K562 (cell line): Measurements from ENCODE around the gene ASB13. TPM values are rescaled to one million over a fixed set of nuclear protein-coding genes. Genes with fewer than 3 reads are reported as not detected.

ENCODE experiments used
- ATAC-seq: fragments of 200-7000 bp; cut with Tn5 transposase; 3 replicates; pipeline ENCODE4 v1.9.1; 2020; ENCODE audit warnings: moderate library complexity
- BruUV-seq: library from RNA; stranded (reverse); fragments of 400-500 nt; replicated peaks from 2 replicates; lab custom pipeline; 2021; lab: Mats Ljungman, UMichigan
- CTCF ChIA-PET: fragments of 300-600 bp; formaldehyde crosslinking; extraction: SDS; loops from one replicate; lab custom pipeline; 2021; ENCODE audit warnings: low intra/inter-chr PET ratio; lab: Yijun Ruan, JAX
- POLR2A ChIA-PET: fragments of 300-600, 350-650 bp; sonication (Branson Sonifier 250); formaldehyde crosslinking; extraction: SDS; loops from one replicate; lab custom pipeline; 2021; ENCODE audit warnings: antibody characterized with exemption, inconsistent platforms; lab: Yijun Ruan, JAX
- DNase-seq, 4 experiments: peaks; one replicate each; pipeline versions ENCODE4 v3.0.0 to v3.0.0-alpha.2; 2011 to 2018; ENCODE audit warnings: low spot score in 3 of 4, mixed read lengths in 3 of 4; ENCODE audit errors: extremely low read depth in 1 of 4
- FAIRE-seq: peaks from 2 replicates; lab custom pipeline; 2011; peaks lifted over from hg19 to GRCh38; lab: Jason Lieb, UNC
- H2AFZ ChIP-seq: 2 replicates; pipeline ENCODE4 v1.6.0; 2011; ENCODE audit warnings: low read depth, low read length, control low read depth, inconsistent platforms
- H3K27ac ChIP-seq: fragments of 200-600 bp; 3 replicates; pipeline ENCODE4 v1.8.0; 2011; ENCODE audit warnings: low read depth, mild to moderate bottlenecking, control low read depth, inconsistent platforms, low read length, moderate library complexity, mixed read lengths; ENCODE audit errors: extremely low read depth
- H3K27me3 ChIP-seq, 2 experiments: fragments of 300-600 bp in 1 of 2; 2 replicates in 1 of 2; 3 replicates in 1 of 2; pipeline versions ENCODE4 v1.6.0 to v1.8.0; 2011; ENCODE audit warnings: inconsistent platforms in 2 of 2, low read length in 2 of 2, mild to moderate bottlenecking in 1 of 2, mixed read lengths in 1 of 2, moderate library complexity in 1 of 2; ENCODE audit not compliant: control insufficient read depth in 2 of 2, insufficient read depth in 2 of 2
- H3K36me3 ChIP-seq: fragments of 300-600 bp; 3 replicates; pipeline ENCODE4 v1.8.0; 2011; ENCODE audit warnings: mild to moderate bottlenecking, low read length, inconsistent platforms; ENCODE audit not compliant: control insufficient read depth, insufficient read depth
- H3K4me1 ChIP-seq, 2 experiments: fragments of 200-600 bp in 1 of 2; replicated peaks in 1 of 2; 2 replicates in 1 of 2; 3 replicates in 1 of 2; pipeline versions ENCODE4 v1.5.1 to v1.8.0; 2011; ENCODE audit warnings: inconsistent platforms in 2 of 2, low read length in 2 of 2, mild to moderate bottlenecking in 1 of 2, mixed read lengths in 1 of 2, moderate library complexity in 1 of 2; ENCODE audit not compliant: control insufficient read depth in 2 of 2, insufficient read depth in 2 of 2
- H3K4me2 ChIP-seq: 2 replicates; pipeline ENCODE4 v1.6.1; 2011; ENCODE audit warnings: low read length, control low read depth, inconsistent platforms, mixed read lengths; ENCODE audit not compliant: insufficient read depth
- H3K4me3 ChIP-seq: fragments of 200-600 bp; sonication (generic), shearing (Covaris generic); 2 replicates; pipeline ENCODE4 v1.5.1; 2016; ENCODE audit warnings: control low read depth, inconsistent platforms
- H3K79me2 ChIP-seq: fragments of 200-600 bp; 3 replicates; pipeline ENCODE4 v1.8.0; 2011; ENCODE audit warnings: low read length, inconsistent platforms; ENCODE audit not compliant: control insufficient read depth, insufficient read depth
- H3K9ac ChIP-seq, 2 experiments: 2 replicates each; pipeline versions ENCODE4 v1.6.0 to v1.6.1; 2011; ENCODE audit warnings: low read depth in 2 of 2, low read length in 2 of 2, control low read depth in 1 of 2, inconsistent platforms in 1 of 2, mild to moderate bottlenecking in 1 of 2, mixed read lengths in 1 of 2; ENCODE audit not compliant: insufficient read depth in 1 of 2
- H3K9me1 ChIP-seq: one replicate; pipeline ENCODE4 v1.6.0; 2011; ENCODE audit warnings: inconsistent platforms, mild to moderate bottlenecking, low read length, moderate library complexity; ENCODE audit not compliant: control insufficient read depth, insufficient read depth
- H3K9me3 ChIP-seq: replicated peaks from 2 replicates; pipeline ENCODE4 v1.5.1; 2011; ENCODE audit warnings: low read depth, low read length, inconsistent platforms; ENCODE audit not compliant: control insufficient read depth, insufficient read depth
- H4K20me1 ChIP-seq: replicated peaks from 2 replicates; pipeline ENCODE4 v1.6.1; 2011; ENCODE audit warnings: low read length, inconsistent platforms, mixed read lengths; ENCODE audit not compliant: control insufficient read depth, insufficient read depth
- CREM ChIP-seq: IDR thresholded peaks from 2 replicates; pipeline ENCODE4 v1.6.1; 2014; ENCODE audit warnings: antibody characterized with exemption, low read depth
- DPF2 ChIP-seq: fragments of 450-650 bp; IDR thresholded peaks from 2 replicates; pipeline ENCODE4 v1.6.1; 2016
- ELF1 ChIP-seq: fragments of 200-800 bp; sonication (Bioruptor generic); IDR thresholded peaks from 2 replicates; pipeline ENCODE4 v1.6.1; 2016; ENCODE audit warnings: missing genetic modification characterization, missing compliant biosample characterization
- FOXK2 ChIP-seq, 2 experiments: fragments of 450-650 bp; IDR thresholded peaks in 1 of 2; conservative IDR thresholded peaks in 1 of 2; 2 replicates each; pipeline ENCODE4 v1.6.1; 2016; ENCODE audit warnings: low read depth in 2 of 2, mild to moderate bottlenecking in 1 of 2
- MED1 ChIP-seq: sonication (generic); formaldehyde crosslinking; IDR thresholded peaks from 2 replicates; pipeline ENCODE4 v1.8.1; 2023; ENCODE audit warnings: missing genetic modification reagents, borderline replicate concordance
- RCOR1 ChIP-seq, 2 experiments: IDR thresholded peaks; 2 replicates each; pipeline ENCODE4 v1.6.1; 2012; ENCODE audit warnings: low read depth in 2 of 2, low read length in 2 of 2, borderline replicate concordance in 1 of 2, improper control_type of control experiment in 1 of 2
- SP1 ChIP-seq: sonication (generic); formaldehyde crosslinking; IDR thresholded peaks from 2 replicates; pipeline ENCODE4 v1.8.1; 2022; ENCODE audit warnings: mild to moderate bottlenecking, missing genetic modification reagents
- SRSF1 ChIP-seq: fragments of 200-400 bp; formaldehyde crosslinking; IDR thresholded peaks from 2 replicates; pipeline ENCODE4 v1.6.1; 2017; ENCODE audit warnings: mild to moderate bottlenecking, low read depth, low read length, moderate library complexity
- TAF1 ChIP-seq: IDR thresholded peaks from 2 replicates; pipeline ENCODE4 v1.6.1; 2011; ENCODE audit warnings: mild to moderate bottlenecking, low read length, moderate library complexity; ENCODE audit not compliant: insufficient read depth, control insufficient read depth, severe bottlenecking; ENCODE audit errors: extremely low read depth
- TAL1 ChIP-seq: fragments of 450-650 bp; IDR thresholded peaks from 2 replicates; pipeline ENCODE4 v1.6.1; 2016; ENCODE audit warnings: mild to moderate bottlenecking
- YY1 ChIP-seq, 3 experiments: IDR thresholded peaks; 2 replicates each; pipeline ENCODE4 v1.6.1; 2011; ENCODE audit warnings: low read length in 2 of 3, mild to moderate bottlenecking in 2 of 3, moderate library complexity in 2 of 3, borderline replicate concordance in 1 of 3, control low read depth in 1 of 3, low read depth in 1 of 3; ENCODE audit not compliant: insufficient read depth in 3 of 3, insufficient replicate concordance in 2 of 3, control insufficient read depth in 1 of 3, insufficient read length in 1 of 3; ENCODE audit errors: extremely low read depth in 1 of 3
- ZNF408 ChIP-seq: fragments of 250-450 bp; sonication (Bioruptor Pico); IDR thresholded peaks from 2 replicates; pipeline ENCODE4 v1.4.0; 2020; ENCODE audit warnings: low read depth, mild to moderate bottlenecking, moderate library complexity
- ZNF445 ChIP-seq: fragments of 250-450 bp; sonication (Bioruptor Pico); IDR thresholded peaks from 2 replicates; pipeline ENCODE4 v1.4.0; 2020; ENCODE audit warnings: low read depth, mild to moderate bottlenecking, moderate library complexity
- WGBS: fragments of 100-300 bp; shearing (Covaris generic); methylation state at CpG from one replicate; pipeline ENCODE4 v1.1.6; 2016; ENCODE audit warnings: low coverage, mixed read lengths; ENCODE audit not compliant: insufficient coverage; ENCODE audit errors: missing lambda C conversion rate; 5-methylcytosine and 5-hydroxymethylcytosine counted together
- in situ Hi-C: fragments of 300-500 bp; cut with MboI; formaldehyde crosslinking; loops from 4 replicates; pipeline ENCODE4 v1.15.0; 2018; ENCODE audit warnings: inconsistent platforms, mixed read lengths
- intact Hi-C: fragments of 100-400 bp; cut with micrococcal nuclease; formaldehyde crosslinking; loops from 2 replicates; pipeline ENCODE4 v1.14.2; 2022
- polyA plus RNA-seq, 8 experiments: library from polyadenylated mRNA; depleted of rRNA in 4 of 8; stranded (reverse) in 5 of 8; unstranded in 3 of 8; fragments of >200 nt; fragmentation: Nextera tagmentation in 2 of 8; fragmentation: Illumina TruSeq in 1 of 8; extraction: Ambion mirVana in 2 of 8; extraction: Trizol in 1 of 8; gene quantifications; 2 replicates each; pipeline versions ENCODE4 v1.2.1 to v1.2.3, GENCODE V29; 2011 to 2014; ENCODE audit warnings: inconsistent platforms in 1 of 8, missing spikeins in 1 of 8
- total RNA-seq, 7 experiments: library from RNA; depleted of rRNA in 6 of 7; stranded (reverse); fragments of >200 nt in 6 of 7; fragmentation: Illumina TruSeq in 2 of 7; extraction: Trizol in 2 of 7; gene quantifications; 2 replicates each; pipeline versions ENCODE4 v1.2.1 to v1.2.3, GENCODE V29; 2011 to 2021; ENCODE audit warnings: low replicate concordance in 1 of 7
- TF ChIP-seq, protein P1 (sequence below): sonication (generic); formaldehyde crosslinking; IDR thresholded peaks from 2 replicates; pipeline ENCODE4 v1.8.0; 2022; ENCODE audit warnings: missing genetic modification reagents, mild to moderate bottlenecking, moderate library complexity, borderline replicate concordance
- TF ChIP-seq, protein P2 (sequence below), 2 experiments: fragments of 450-650 bp; IDR thresholded peaks; 2 replicates each; pipeline ENCODE4 v1.6.1; 2016

ASB13 gene
- total and polyA plus RNA-seq, 9 of the 15 experiments (the other 6 are each of a cell fraction or from before 2014, with no cell fraction given), result 5.2 to 28.8 (median 16.9) TPM

DNA sequence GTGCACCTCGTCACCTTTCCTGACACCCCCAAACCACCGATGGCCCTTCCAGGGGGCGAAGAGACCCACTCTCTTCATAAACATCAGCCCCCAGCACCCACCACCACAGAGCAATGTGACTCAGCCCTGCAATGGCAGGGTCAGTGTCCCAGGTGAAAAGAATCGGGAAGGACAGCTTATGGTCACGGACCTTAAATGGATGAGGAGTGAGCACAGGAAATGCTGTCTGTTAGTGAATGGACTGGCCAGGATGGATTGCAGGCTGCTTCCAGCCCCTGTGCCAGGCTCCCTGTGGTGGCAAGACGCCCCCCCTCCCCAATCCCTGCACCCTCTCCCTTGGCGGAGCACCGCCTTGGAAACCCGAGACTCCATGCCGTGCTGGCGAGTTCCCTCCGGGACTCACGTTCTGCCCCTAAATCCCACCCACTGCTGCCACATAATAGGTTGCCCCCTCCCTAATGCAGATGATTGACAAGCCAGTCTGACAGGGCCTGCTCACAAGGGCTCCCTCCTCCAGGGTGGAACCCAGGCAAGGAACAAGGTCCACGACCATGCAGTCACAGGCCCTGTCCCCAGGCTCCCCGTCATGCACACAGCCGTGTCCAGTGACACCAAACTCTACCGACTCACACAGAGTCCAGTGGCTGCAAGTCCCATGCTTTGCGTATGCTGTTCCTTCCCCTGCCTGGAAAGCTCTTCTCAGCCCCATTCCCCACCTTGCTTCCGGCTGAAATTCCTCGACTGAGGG, 7.3 kb downstream of the ASB13 start (continued):
- 0 out of 2 replicates have a peak, but pooled peaks have one; percentile 10 for TF ChIP-seq CREM
- no peak for TF ChIP-seq SP1 (CRISPR knock-in tag)

DNA sequence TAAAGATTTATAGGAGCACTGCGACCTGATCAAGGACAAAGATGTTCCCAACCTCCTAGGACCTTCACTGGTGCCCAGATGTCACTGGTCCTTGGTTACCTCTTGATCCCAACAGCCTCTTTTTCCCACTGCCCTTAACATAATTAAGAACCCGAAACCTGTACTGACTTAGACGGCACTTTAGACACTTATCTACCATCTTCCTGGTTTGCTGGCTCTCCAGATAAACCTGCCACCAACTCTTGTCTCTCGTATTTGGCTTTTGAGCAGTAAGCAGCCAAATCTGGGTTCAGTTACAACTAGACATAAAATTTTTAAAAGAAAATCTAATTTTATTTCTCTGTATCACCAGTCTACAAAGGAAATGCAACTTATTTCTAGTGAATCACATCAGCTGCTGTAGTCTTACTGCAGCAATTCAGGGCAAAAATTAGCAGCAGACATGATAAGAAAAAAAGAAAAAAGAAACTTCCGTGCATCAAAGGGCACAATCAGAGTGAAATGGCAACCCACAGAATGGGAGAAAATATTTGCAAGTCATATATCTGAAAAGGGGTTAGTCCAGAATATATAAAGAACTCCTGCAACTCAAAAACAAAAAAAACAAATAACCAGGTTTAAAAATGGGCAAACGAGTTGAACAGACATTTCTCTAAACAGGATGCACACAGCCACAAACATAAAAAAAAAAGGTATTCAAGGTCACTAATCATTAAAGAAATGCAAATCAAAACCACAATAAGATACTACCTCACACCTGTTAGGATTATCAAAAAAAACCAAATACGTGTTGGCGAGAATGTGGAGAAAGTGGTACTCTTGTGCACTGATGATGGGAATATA, 9.4 kb downstream of the ASB13 start:
- H3K9me1 ChIP-seq, result peaks cover 2% of the 10 kb centered on the region
- peak; percentile 59 for FAIRE-seq
- no peak overlapping the region for H3K27ac ChIP-seq
- in situ Hi-C loops, result no loop called here
- intact Hi-C loops, result no loop called here
- no peak overlapping the region for H2AFZ ChIP-seq
- no peaks in the 10 kb centered on the region for H3K27me3 ChIP-seq
- CTCF ChIA-PET, result no interaction called here
- peak in 1 of 4 experiments; percentile 28 for DNase-seq
- no peak overlapping the region for H3K4me2 ChIP-seq
- H3K4me1 ChIP-seq, result peaks cover 18 to 33% of the 10 kb centered on the region in 2 experiments; a peak in 4 of 5 replicates
- H3K9me3 ChIP-seq, result no peaks in the 10 kb centered on the region
- no peak overlapping the region for H3K9ac ChIP-seq
- peaks cover 8% of the 10 kb centered on the region; the same call in 1 of the 2 replicates for H4K20me1 ChIP-seq
- H3K36me3 ChIP-seq, result no peaks in the 10 kb centered on the region
- ATAC-seq, result no peak
- POLR2A ChIA-PET, result interaction anchor here (0.9 kb wide), 1 partner anchor 21 kb away, joined by 3 read pairs; no protein-coding TSS in a partner anchor
- no peaks in the 10 kb centered on the region for H3K79me2 ChIP-seq
- WGBS, result 29% methylated on average over 8 of the region's 8 CpGs
- no TSS peak for BruUV-seq
- H3K4me3 ChIP-seq, result no peak overlapping the region
- TF ChIP-seq, protein P1, sequence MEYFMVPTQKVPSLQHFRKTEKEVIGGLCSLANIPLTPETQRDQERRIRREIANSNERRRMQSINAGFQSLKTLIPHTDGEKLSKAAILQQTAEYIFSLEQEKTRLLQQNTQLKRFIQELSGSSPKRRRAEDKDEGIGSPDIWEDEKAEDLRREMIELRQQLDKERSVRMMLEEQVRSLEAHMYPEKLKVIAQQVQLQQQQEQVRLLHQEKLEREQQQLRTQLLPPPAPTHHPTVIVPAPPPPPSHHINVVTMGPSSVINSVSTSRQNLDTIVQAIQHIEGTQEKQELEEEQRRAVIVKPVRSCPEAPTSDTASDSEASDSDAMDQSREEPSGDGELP, result no peak
- no peak for TF ChIP-seq ZNF408 (CRISPR knock-in tag)
- TF ChIP-seq ELF1 (tag), result no peak
- TF ChIP-seq SRSF1, result no peak
- TF ChIP-seq TAF1, result no peak
- TF ChIP-seq TAL1, result peak; percentile 44
- no peak for TF ChIP-seq FOXK2 (conservative IDR thresholded peaks at IDR 0.05 in 1 of 2, IDR thresholded peaks at IDR 0.05 in 1 of 2; ENCODE audit: low read depth in 2 of 2)
- no peak for TF ChIP-seq YY1 (IDR thresholded peaks at IDR 0.05; ENCODE audit: borderline replicate concordance in 1 of 3, control insufficient read depth in 1 of 3, extremely low read depth in 1 of 3, insufficient read depth in 3 of 3, insufficient read length in 1 of 3, insufficient replicate concordance in 2 of 3, low read depth in 1 of 3, low read length in 2 of 3)
- TF ChIP-seq DPF2, result peak; percentile 29; the same call in 1 of the 2 replicates
- 0 out of 4 replicates have a peak, but pooled peaks of 1 of the 2 experiments have one; percentile 15 for TF ChIP-seq RCOR1 (IDR thresholded peaks at IDR 0.05; ENCODE audit: borderline replicate concordance in 1 of 2, low read depth in 2 of 2, low read length in 2 of 2)
- no peak for TF ChIP-seq ZNF445
- no peak for TF ChIP-seq MED1 (CRISPR knock-in tag)
- TF ChIP-seq, protein P2, sequence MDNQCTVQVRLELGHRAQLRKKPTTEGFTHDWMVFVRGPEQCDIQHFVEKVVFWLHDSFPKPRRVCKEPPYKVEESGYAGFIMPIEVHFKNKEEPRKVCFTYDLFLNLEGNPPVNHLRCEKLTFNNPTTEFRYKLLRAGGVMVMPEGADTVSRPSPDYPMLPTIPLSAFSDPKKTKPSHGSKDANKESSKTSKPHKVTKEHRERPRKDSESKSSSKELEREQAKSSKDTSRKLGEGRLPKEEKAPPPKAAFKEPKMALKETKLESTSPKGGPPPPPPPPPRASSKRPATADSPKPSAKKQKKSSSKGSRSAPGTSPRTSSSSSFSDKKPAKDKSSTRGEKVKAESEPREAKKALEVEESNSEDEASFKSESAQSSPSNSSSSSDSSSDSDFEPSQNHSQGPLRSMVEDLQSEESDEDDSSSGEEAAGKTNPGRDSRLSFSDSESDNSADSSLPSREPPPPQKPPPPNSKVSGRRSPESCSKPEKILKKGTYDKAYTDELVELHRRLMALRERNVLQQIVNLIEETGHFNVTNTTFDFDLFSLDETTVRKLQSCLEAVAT (IDR thresholded peaks at IDR 0.05), result 0 out of 4 replicates have a peak, but pooled peaks of 1 of the 2 experiments have one; percentile 29
